ENCODE data around the gene FGD5. TPM values are rescaled to one million over a fixed set of nuclear protein-coding genes. Genes with fewer than 3 reads are reported as not detected.
A peak's percentile ranks its signal among the peaks of the same experiment; 100 is the strongest.

Gene FGD5
- total and polyA plus RNA-seq, 8 donors, result 1.2 to 34.1 (median 9.0) TPM

DNA sequence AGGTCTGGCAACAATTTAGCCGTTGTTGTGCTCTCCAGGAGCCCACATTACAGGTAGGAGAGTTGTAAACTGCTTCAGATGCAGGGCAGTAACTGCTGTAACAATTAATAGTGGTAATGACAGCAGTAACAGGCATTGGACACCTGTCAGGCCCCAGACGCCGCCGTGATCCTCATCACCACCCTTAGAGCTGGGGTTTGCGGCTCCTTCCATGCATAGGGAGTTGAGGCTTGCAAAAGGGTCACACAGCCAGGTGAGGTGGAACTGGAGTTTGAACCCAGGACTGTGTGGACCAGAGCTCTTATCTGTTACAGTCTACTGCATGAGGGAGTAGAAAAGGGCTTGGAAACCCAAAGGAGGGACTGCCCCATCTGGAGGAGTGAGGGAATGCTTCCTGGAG lies 101.8 kb downstream of the FGD5 start:
- Histone ChIP-seq H3K4me3 (no peak overlapping the region), H3K36me3 (peaks cover 0 to 24% (median 6%) of the 10 kb centered on the region in 4 donors), H3K27me3 (no peaks in the 10 kb centered on the region), H3K9me3 (no peaks in the 10 kb centered on the region), H3K27ac (no peak overlapping the region), H3K4me1 (peaks cover 0 to 11% (median 7%) of the 10 kb centered on the region in 4 donors)
- TF ChIP-seq EP300 (IDR thresholded peaks at IDR 0.05) (no peak), POLR2AphosphoS5 (IDR thresholded peaks at IDR 0.05) (no peak), POLR2A (IDR thresholded peaks at IDR 0.05) (no peak)
- TF ChIP-seq, protein P1, sequence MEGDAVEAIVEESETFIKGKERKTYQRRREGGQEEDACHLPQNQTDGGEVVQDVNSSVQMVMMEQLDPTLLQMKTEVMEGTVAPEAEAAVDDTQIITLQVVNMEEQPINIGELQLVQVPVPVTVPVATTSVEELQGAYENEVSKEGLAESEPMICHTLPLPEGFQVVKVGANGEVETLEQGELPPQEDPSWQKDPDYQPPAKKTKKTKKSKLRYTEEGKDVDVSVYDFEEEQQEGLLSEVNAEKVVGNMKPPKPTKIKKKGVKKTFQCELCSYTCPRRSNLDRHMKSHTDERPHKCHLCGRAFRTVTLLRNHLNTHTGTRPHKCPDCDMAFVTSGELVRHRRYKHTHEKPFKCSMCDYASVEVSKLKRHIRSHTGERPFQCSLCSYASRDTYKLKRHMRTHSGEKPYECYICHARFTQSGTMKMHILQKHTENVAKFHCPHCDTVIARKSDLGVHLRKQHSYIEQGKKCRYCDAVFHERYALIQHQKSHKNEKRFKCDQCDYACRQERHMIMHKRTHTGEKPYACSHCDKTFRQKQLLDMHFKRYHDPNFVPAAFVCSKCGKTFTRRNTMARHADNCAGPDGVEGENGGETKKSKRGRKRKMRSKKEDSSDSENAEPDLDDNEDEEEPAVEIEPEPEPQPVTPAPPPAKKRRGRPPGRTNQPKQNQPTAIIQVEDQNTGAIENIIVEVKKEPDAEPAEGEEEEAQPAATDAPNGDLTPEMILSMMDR (IDR thresholded peaks at IDR 0.05), result no peak
- DNase-seq, result peak in 1 of 2 donors; percentile 13
- intact Hi-C loops (cut with DNase I; ENCODE audit: low total_unique reads), result loop anchor here (5.0 kb wide), 1 partner anchor 128 kb away; no protein-coding TSS in a partner anchor
- 88 to 93% (median 92%) methylated on average over 1 to 5 of the region's 5 CpGs for WGBS, 5 donors

DNA sequence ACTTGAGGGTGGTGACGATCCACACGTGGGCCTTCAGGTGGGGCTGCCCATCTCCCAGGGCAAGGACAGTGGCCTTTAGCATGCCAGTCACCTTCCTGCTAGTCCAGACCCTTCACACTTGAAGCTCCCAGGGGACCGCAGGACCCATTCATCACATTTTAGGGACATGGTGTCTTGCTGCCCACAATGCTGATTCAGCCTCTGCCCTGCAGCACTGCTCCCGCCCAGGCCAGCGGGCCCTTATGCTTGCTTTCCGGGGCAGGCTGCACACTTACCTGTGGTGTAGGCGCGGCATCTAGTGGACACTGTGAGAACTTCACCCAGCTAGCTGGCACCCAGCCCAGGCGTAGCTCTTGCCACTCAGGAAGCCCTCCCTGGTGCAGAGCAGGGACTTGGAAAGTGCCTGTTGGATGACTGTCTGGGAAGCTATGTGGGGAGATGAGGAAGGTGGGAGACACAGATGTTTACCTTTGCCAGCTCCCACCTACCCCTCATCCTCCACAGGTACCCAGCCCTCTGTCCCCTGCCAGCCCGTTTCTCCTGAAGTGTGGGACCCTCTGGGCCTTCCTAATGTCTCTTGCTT lies 102.4 kb downstream of the FGD5 start:
- DNase-seq, result peak; percentile 93 to 95
- Histone ChIP-seq H3K36me3 (peaks cover 0 to 27% (median 8%) of the 10 kb centered on the region in 4 donors), H3K4me1 (peaks cover 0 to 11% (median 7%) of the 10 kb centered on the region in 4 donors), H3K4me3 (no peak overlapping the region), H3K9me3 (no peaks in the 10 kb centered on the region), H3K27me3 (no peaks in the 10 kb centered on the region), H3K27ac (no peak overlapping the region)
- intact Hi-C loops (cut with DNase I; ENCODE audit: low total_unique reads), result loop anchor here (5.0 kb wide), 1 partner anchor 129 kb away; no protein-coding TSS in a partner anchor
- WGBS, 5 donors, result 15 to 20% (median 18%) methylated on average over 8 to 10 of the region's 10 CpGs
- TF ChIP-seq EP300 (IDR thresholded peaks at IDR 0.05) (no peak), POLR2A (IDR thresholded peaks at IDR 0.05) (no peak), POLR2AphosphoS5 (IDR thresholded peaks at IDR 0.05) (peak in 2 of 3 donors; percentile 60 to 80)
- TF ChIP-seq, protein P1 (IDR thresholded peaks at IDR 0.05), result peak in 6 of 7 experiments; percentile 92 to 100 (median 98)

DNA sequence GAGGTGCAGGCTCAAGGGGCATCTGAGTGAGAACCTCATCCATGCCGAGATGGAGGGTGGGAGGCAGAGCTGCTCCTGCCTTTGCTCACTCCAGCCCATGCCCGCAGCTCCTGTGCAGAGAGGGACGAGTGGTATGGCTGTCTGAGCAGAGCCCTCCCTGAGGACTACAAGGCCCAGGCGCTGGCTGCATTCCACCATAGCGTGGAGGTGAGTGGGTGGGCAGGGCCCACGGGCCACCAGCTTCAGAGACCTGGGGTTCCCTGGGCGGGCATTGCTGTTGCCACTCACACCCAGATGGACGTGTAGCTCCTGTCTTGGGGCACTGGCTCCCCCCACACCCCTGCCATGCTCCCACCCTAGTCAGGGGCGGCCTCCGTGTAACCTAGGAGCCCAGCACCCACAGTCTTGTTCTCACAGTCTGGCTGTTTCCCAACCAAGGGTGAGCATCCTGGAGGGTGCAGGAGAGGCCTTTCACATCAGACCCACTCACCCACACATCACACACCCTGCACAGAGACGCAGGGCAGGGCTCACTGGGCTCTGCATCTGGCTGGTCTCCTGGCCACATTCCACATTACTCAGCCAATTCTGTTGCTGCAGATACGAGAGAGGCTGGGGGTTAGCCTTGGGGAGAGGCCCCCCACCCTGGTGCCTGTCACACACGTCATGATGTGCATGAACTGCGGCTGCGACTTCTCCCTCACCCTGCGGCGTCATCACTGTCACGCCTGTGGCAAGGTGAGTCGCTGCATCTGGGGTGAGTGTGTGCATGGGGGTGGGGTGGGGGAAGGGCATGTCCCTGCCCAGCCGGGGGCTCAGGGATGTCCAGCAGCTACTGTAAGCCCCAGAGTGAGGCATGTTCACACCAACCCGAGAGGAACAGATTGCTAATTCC lies 103.3 kb downstream of the FGD5 start:
- 78 to 87% (median 83%) methylated on average over 17 to 21 of the region's 21 CpGs for WGBS, 5 donors
- Histone ChIP-seq H3K27ac (no peak overlapping the region), H3K27me3 (no peaks in the 10 kb centered on the region), H3K36me3 (peaks cover 0 to 25% (median 9%) of the 10 kb centered on the region in 4 donors), H3K9me3 (no peaks in the 10 kb centered on the region), H3K4me3 (no peak overlapping the region), H3K4me1 (peaks cover 0 to 11% (median 7%) of the 10 kb centered on the region in 4 donors)
- intact Hi-C loops (cut with DNase I; ENCODE audit: low total_unique reads), result loop anchor here (5.0 kb wide), 1 partner anchor 130 kb away; no protein-coding TSS in a partner anchor
- peak in 1 of 2 donors; percentile 18 for DNase-seq
- TF ChIP-seq POLR2AphosphoS5 (IDR thresholded peaks at IDR 0.05), result no peak
- no peak for TF ChIP-seq EP300 (IDR thresholded peaks at IDR 0.05)
- no peak for TF ChIP-seq POLR2A (IDR thresholded peaks at IDR 0.05)

DNA sequence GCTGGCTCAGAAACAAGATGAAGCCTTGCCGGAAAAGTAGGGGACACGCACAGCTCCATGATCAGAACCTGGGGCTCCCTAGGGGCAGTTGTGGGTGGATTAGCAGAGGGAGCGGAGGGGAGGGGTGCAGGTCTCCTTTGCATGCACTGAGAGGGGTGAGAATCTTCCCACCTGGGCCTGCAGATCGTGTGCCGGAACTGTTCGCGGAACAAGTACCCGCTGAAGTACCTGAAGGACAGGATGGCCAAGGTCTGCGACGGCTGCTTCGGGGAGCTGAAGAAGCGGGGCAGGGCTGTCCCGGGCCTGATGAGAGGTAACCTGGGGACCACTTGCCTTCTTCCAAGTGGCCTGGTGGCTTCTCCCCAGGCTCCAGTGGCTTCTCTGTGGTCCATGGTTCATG lies 104.1 kb downstream of the FGD5 start:
- peaks cover 0 to 11% (median 7%) of the 10 kb centered on the region in 4 donors for H3K4me1 ChIP-seq
- no peaks in the 10 kb centered on the region for H3K27me3 ChIP-seq
- TF ChIP-seq EP300 (IDR thresholded peaks at IDR 0.05), result no peak
- TF ChIP-seq, protein P1 (IDR thresholded peaks at IDR 0.05), result no peak
- intact Hi-C loops (cut with DNase I; ENCODE audit: low total_unique reads), result loop anchor here (5.0 kb wide), 1 partner anchor 131 kb away; no protein-coding TSS in a partner anchor
- H3K27ac ChIP-seq, result no peak overlapping the region
- DNase-seq, result no peak
- 91 to 94% (median 92%) methylated on average over 13 of the region's 13 CpGs for WGBS, 5 donors
- H3K4me3 ChIP-seq, result no peak overlapping the region
- no peaks in the 10 kb centered on the region for H3K9me3 ChIP-seq
- peaks cover 0 to 22% (median 7%) of the 10 kb centered on the region in 4 donors for H3K36me3 ChIP-seq

All from stomach (tissue), 9 donors.